Pancreas (tissue), 10 donors: ENCODE measurements around the gene DNAAF2. TPM values are rescaled to one million over a fixed set of nuclear protein-coding genes. Genes with fewer than 3 reads are reported as not detected.

Experiments
- ATAC-seq, 4 donors: fragments of 200-7000 bp; cut with Tn5 transposase; one replicate each; pipeline versions ENCODE4 v1.8.0 to v1.9.1; 2020; ENCODE audit warnings: mild to moderate bottlenecking in 4 of 4, moderate library complexity in 4 of 4
- DNase-seq, 6 donors: peaks; one replicate each; pipeline ENCODE4 v3.0.0-alpha.2; 2020
- FAIRE-seq: peaks from 2 replicates; lab custom pipeline; 2012; peaks lifted over from hg19 to GRCh38; lab: Jason Lieb, UNC
- H3K27ac ChIP-seq, 4 donors: fragments of 200-600 bp; sonication (generic); 1 replicate in 3 of 4; 2 replicates in 1 of 4; pipeline versions ENCODE4 v1.5.0 to v1.8.0; 2020
- H3K27me3 ChIP-seq, 4 donors: fragments of 200-600 bp; one replicate each; pipeline ENCODE4 v1.8.0; 2021
- H3K36me3 ChIP-seq, 3 donors: fragments of 200-600 bp; sonication (generic) in 1 of 3; one replicate each; pipeline versions ENCODE4 v1.5.0 to v1.8.0; 2020 to 2021
- H3K4me1 ChIP-seq, 3 donors: fragments of 200-600 bp; one replicate each; pipeline ENCODE4 v1.8.0; 2021
- H3K4me3 ChIP-seq, 4 donors: fragments of 200-600 bp; sonication (generic) in 2 of 4; one replicate each; pipeline versions ENCODE4 v1.5.0 to v1.8.0; 2020 to 2021
- H3K9me3 ChIP-seq, 4 donors: fragments of 200-600 bp; one replicate each; pipeline ENCODE4 v1.8.0; 2021
- CTCF ChIP-seq, 4 donors: fragments of 200-600 bp; sonication (generic) in 3 of 4; IDR thresholded peaks; one replicate each; pipeline versions ENCODE4 v1.5.0 to v1.8.0; 2021; ENCODE audit warnings: antibody characterized with exemption in 4 of 4
- WGBS, 2 donors: extraction: QIAGEN DNeasy Blood & Tissue Kit; methylation state at CpG; one replicate each; pipeline ENCODE4 v1.1.7; 2013; 5-methylcytosine and 5-hydroxymethylcytosine counted together
- intact Hi-C, 3 donors: fragments of 100-400 bp; cut with DNase I; formaldehyde crosslinking; loops; one replicate each; pipeline versions ENCODE4 v1.11.1 to v1.14.2; 2022
- polyA plus RNA-seq, 2 donors: library from polyadenylated mRNA; stranded (reverse); fragments of 200-250 nt; gene quantifications; one replicate each; pipeline ENCODE4 v1.2.3, GENCODE V29; 2013
- total RNA-seq, 6 donors: library from RNA; stranded (reverse); fragmentation: NEBNext Ultra II Directional in 4 of 6; extraction: Animal tissue kit (Norgen Biotek cat#: 25700) in 4 of 6; gene quantifications; one replicate each; pipeline versions ENCODE4 v1.2.1 to v1.2.4, GENCODE V29; 2021 to 2023
- donor health status: healthy with polysubstance abuse.
- donor health status: DM: no; HTN: no; CAD: no; lungs with moderate emphysema.
- donor health status: DM: no; HTN: no; CAD: no.
- donor health status: control.
- donor health status: control.
- donor health status: Bipolar disorder and iron deficiency.
- donor health status: DM: yes; HTN: yes; CAD: no.
- donor health status: DM: no; HTN: no; CAD: no.
- donor health status: DM: no; HTN: no; CAD: no.
- donor health status: DM: yes; HTN: yes; CAD: no.

DNAAF2 gene
- total and polyA plus RNA-seq, 8 donors, result 3.2 to 5.4 (median 4.1) TPM

- H3K9me3 ChIP-seq, result no peaks in the 10 kb centered on the region
- no peaks in the 10 kb centered on the region for H3K27me3 ChIP-seq
- 19 to 24% methylated on average over 8 of the region's 8 CpGs for WGBS, 2 donors
- peak in 4 of 6 donors; percentile 66 to 85 (median 78) for DNase-seq
- intact Hi-C loops, result no loop called here
- peak overlapping the region; percentile 19 to 71 (median 52) for H3K27ac ChIP-seq
- peaks cover 39% of the 10 kb centered on the region in 3 donors for H3K4me1 ChIP-seq
- H3K36me3 ChIP-seq, result peaks cover 0 to 5% (median 0%) of the 10 kb centered on the region in 3 donors
- no peak for FAIRE-seq
- no peak for TF ChIP-seq CTCF (IDR thresholded peaks at IDR 0.05)
- ATAC-seq, result peak; percentile 90 to 97 (median 95)
- no peak overlapping the region for H3K4me3 ChIP-seq
Measured at GRCh38 chr14:49641697-49642129, 6.7 kb upstream of the DNAAF2 start.

- Histone ChIP-seq H3K36me3 (peaks cover 0 to 5% (median 0%) of the 10 kb centered on the region in 3 donors), H3K9me3 (no peaks in the 10 kb centered on the region), H3K4me1 (peaks cover 44 to 47% (median 46%) of the 10 kb centered on the region in 3 donors), H3K27me3 (no peaks in the 10 kb centered on the region), H3K4me3 (no peak overlapping the region), H3K27ac (peak overlapping the region; percentile 19 to 71 (median 52))
- FAIRE-seq, result no peak
- ATAC-seq, result peak; percentile 15 to 35 (median 25)
- DNase-seq, result no peak
- WGBS, 2 donors, result 54 to 63% methylated on average over 7 of the region's 7 CpGs
- intact Hi-C loops, result no loop called here
- TF ChIP-seq CTCF (IDR thresholded peaks at IDR 0.05), result no peak
Measured at GRCh38 chr14:49640540-49641417, 5.7 kb upstream of the DNAAF2 start.

- 78 to 92% methylated on average over 3 of the region's 3 CpGs for WGBS, 2 donors
- no peak for FAIRE-seq
- intact Hi-C loops, result no loop called here
Measured at GRCh38 chr14:49637534-49638078, 2.6 kb upstream of the DNAAF2 start.

GRCh38 chr14:49636866-49637265 is 1.8 kb upstream of the DNAAF2 start:
- ATAC-seq, result no peak
- Histone ChIP-seq H3K36me3 (peaks cover 0 to 5% (median 0%) of the 10 kb centered on the region in 3 donors), H3K4me1 (peaks cover 27 to 39% (median 32%) of the 10 kb centered on the region in 3 donors), H3K27me3 (no peaks in the 10 kb centered on the region), H3K4me3 (no peak overlapping the region), H3K9me3 (no peaks in the 10 kb centered on the region), H3K27ac (no peak overlapping the region)
- FAIRE-seq, result no peak
- intact Hi-C loops, result no loop called here
- DNase-seq, result no peak
- WGBS, 2 donors, result 44 to 86% methylated on average over 1 of the region's 1 CpG
- no peak for TF ChIP-seq CTCF (IDR thresholded peaks at IDR 0.05)

More at GRCh38 chr14:49637534-49638078, 2.6 kb upstream of the DNAAF2 start:
- H3K4me1 ChIP-seq, result peaks cover 35 to 40% (median 38%) of the 10 kb centered on the region in 3 donors
- no peaks in the 10 kb centered on the region for H3K27me3 ChIP-seq
- no peak for TF ChIP-seq CTCF (IDR thresholded peaks at IDR 0.05)
- peaks cover 0 to 5% (median 0%) of the 10 kb centered on the region in 3 donors for H3K36me3 ChIP-seq
- no peak overlapping the region for H3K4me3 ChIP-seq
- ATAC-seq, result no peak
- no peak overlapping the region for H3K27ac ChIP-seq
- H3K9me3 ChIP-seq, result no peaks in the 10 kb centered on the region
- no peak for DNase-seq
